GM10847 (cell line): Measurements from ENCODE around the gene RACK1.

ENCODE experiments used
- POLR2A ChIP-seq: IDR thresholded peaks from 2 replicates; pipeline ENCODE4 v1.6.1; 2011; ENCODE audit not compliant: insufficient read length; ENCODE audit errors: extremely low read depth

Gene RACK1

DNA sequence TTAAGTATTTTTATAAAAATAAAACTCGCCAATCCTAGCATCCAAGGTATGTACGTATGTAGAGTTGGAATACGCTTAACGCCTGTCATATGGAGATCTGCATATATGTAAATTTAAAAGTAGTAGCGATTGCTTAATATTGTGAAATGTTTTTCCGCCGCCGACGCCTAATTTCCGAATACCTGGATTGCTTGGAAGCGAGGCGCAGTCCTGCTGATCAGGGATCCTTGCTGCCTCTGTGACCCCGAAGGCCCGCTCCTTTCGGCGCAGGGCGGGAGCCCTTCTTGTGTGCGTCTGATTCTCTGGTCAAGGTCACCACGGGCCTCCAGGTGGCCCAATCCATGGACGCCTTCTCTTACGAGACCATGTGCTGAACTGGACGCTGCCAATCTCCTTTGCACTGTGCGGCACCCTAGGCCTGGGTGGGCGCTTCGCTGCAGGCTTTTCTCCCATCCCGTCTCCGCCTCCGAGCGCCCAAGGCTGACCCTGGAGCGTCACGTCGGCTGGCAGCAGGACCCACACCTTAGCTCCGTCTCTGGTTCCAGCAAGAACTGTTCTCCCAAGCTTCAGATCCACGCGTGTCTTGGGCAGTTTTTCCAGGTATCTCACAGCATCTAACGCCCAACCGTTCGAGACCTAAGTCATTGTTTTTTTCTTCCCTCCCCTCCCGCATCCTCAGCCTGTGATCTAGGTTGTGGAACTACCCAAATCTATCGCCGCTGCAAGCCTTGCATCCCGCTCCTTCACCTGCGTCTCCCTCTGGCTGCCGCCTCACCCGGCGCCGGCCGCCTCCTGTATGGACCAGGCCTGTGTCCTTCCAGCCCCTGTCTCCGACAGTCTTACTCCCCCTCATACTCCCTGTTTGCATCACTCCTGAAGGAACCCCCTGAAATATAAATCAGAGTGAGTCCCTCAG lies 24.2 kb downstream of the RACK1 start:
- no peak for TF ChIP-seq POLR2A

DNA sequence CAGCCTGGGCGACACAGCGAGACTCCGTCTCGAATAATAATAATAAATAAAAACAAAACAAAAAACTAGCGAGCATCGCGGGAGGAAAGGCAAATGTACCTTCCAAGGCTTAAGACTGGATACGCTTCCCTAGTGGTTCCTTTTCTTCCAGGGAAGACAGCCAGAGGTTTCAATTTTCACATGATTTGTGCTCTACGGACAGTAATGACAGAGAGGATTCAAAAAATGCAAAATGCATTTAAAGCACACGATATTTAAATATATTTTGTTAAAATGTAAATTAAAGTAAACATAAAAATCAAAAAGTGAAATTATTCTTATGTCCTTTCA lies 24.9 kb downstream of the RACK1 start:
- TF ChIP-seq POLR2A = no peak

- no peak for TF ChIP-seq POLR2A
Measured at GRCh38 chr5:181217803-181218062, 26.0 kb downstream of the RACK1 start.

- TF ChIP-seq POLR2A = no peak
Measured at GRCh38 chr5:181217111-181217802, 26.4 kb downstream of the RACK1 start.

GRCh38 chr5:181215997-181216989 lies 27.4 kb downstream of the RACK1 start:
- TF ChIP-seq POLR2A = no peak

GRCh38 chr5:181212934-181213333 lies 30.8 kb downstream of the RACK1 start:
- TF ChIP-seq POLR2A = no peak

DNA sequence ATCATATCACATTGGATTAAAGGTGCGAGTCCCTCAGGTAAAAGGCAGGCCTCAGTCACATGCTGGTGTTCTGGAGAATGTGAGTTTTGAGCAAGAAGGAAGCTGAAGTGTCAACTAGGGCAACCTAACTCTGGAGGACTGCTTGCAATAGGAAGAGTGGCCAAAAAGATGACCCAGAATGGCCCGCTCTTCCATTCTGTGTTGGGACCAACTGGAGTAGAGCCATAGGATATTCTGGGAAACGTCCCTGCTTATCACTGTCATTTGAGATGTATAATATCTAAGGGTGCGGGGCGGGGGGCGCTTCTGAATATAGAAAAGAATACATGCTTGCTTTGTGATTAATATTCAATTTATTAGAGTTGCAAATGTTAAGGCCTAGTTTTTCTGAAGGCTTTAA lies 31.6 kb downstream of the RACK1 start:
- no peak for TF ChIP-seq POLR2A

DNA sequence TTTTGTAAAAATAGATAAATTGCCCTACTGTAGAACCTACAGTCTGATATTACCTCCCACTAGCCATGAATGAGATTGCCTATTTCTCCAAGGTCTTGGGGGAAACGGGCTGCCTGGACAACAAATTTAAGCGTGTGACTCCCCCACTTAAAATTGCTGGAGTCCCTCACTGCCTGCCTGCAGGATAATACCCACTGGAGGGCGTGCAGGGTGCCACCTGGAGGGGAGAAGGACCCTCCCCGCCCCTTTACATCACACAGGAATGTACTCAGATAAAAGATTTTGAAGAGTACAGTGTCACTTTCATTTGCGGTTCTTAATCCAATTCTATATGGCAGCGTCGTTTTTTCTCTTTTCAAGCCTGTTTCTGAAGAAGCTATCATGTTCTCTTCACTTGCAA lies 32.5 kb downstream of the RACK1 start:
- no peak for TF ChIP-seq POLR2A

DNA sequence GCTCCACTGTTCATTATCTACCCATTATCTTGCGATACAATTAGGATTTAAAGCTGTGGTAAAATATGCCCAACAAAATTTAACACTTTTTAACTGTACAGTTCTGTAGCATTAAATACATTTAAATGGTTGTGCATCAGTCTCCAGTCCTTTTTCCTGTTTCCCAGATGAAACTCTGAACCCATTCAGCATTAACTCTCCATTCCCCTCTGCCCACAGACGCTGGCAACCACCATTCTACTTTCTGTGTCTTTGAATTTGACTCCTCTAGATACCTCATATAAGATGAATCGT lies 35.8 kb downstream of the RACK1 start:
- TF ChIP-seq POLR2A = no peak

DNA sequence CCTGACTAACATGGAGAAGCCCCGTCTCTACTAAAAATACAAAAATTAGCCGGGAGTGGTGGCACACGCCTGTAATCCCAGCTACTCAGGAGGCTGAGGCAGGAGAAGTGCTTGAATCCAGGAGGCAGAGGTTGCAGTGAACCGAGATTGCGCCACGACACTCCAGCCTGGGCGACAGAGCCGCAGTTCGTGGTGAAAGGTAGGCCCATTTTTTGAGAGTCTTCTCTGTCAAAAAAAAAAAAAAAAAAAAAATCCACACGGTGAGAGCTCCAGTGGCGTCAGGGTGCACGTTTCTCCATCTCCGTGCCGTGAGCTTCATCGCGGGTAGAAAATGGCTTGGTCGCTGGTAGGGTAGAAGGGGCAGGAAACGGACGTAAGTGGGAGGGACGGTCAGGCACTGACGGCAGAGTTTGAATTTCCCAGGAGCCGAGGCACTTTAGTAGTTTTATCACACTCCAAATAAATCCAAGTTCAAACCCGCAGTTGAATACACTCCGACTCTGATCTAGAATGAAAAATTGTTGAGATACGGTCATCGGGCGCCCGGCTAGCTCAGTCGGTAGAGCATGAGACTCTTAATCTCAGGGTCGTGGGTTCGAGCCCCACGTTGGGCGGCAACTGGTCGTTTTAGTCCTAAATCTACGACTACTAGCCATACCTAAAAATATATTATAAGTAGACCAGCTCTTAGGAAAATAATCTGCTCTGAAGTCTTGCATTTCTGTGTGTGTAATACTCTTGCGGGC lies 36.3 kb downstream of the RACK1 start:
- no peak for TF ChIP-seq POLR2A

DNA sequence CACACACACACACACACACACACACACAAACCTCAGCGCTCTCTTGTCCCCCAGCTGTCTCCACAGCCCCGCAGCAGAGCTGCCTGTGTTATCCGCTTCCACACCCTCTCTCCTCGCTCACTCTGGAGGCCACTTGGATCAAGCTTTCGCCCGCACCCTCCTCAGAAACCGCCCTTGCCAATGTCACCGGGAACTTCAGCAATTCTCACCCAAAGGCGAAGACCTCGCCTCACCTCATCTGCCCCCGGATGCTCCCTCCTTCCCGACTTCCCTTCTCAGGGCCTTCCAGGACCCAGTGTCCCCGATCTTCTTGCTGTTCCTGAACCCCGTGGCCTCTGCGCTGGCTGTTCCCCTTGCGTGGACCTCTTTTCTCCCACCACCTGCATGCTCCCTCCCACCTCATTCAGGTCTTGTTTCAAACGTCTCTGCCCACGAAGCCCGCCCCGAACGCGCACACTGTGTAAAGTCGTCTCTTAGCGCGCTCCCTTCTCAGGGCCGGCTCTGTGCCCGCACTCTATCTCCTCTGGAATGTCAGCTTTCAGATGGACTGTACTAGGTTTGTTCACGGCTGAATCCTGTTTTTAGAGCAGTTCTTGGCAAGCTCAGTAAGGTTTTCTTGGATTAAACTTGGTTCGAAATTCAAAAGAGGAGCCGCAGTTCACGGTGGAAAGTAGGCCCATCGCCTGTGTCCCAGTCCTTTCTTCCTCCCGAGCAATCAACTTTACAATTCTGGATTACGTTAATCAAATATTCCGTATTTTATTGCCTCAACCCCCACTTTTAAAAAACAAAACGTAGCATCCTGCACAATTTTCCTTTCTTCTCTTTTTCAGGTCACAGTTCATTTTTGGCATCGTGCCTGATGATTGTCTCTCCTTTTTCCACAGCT lies 37.7 kb downstream of the RACK1 start:
- TF ChIP-seq POLR2A = no peak

DNA sequence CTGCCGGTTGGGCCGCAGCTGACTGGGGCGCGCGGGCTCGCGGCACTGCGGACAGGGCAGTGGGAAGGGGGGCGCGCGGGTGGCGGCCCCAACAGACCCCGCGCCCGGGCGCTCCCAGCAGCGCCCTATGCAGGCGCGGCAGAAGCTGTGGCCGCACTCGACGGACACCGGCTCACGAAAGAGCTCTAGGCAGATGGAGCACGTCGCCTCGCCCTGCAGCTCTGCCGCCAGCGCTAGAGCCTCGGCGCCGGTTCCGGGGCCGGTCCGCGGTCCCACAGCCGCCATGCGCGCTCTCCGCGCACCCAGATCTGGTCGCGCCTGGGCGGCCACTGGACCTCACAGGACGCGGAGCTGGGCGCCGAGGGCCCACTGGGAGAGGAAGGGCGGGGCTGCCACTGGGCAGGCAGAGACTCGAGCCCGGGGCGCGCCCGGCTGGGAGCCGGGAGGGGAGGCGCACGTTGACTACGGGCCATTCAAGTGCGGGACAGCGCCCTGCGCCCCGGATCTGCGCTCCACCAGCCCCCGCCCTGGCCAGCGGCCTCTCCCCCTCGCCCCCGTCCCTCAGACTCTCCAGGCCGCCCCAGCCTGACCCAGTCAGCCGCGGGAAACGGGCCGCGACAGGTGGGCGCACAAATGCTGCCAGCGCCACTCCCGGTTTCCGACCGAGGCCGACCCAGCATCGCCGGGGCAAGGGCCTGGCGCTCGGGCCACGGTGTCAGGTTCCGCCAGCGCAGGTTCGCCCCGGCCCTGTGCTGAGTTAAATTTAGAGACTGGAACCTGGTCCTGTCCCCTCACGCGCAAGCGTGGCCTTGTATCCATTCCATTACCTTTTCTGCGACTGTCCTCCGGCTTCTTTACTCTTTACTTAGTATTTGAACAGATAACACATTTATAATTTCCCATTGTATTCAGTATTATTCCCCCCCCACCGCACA lies 38.6 kb downstream of the RACK1 start, which contains the start of gene TRIM7:
Gene TRIM7, minus strand, starts transcription at position 371 of the 935 bp plus-strand sequence. Its CDS starts 86 bp downstream, at position 285.
- no peak for TF ChIP-seq POLR2A

DNA sequence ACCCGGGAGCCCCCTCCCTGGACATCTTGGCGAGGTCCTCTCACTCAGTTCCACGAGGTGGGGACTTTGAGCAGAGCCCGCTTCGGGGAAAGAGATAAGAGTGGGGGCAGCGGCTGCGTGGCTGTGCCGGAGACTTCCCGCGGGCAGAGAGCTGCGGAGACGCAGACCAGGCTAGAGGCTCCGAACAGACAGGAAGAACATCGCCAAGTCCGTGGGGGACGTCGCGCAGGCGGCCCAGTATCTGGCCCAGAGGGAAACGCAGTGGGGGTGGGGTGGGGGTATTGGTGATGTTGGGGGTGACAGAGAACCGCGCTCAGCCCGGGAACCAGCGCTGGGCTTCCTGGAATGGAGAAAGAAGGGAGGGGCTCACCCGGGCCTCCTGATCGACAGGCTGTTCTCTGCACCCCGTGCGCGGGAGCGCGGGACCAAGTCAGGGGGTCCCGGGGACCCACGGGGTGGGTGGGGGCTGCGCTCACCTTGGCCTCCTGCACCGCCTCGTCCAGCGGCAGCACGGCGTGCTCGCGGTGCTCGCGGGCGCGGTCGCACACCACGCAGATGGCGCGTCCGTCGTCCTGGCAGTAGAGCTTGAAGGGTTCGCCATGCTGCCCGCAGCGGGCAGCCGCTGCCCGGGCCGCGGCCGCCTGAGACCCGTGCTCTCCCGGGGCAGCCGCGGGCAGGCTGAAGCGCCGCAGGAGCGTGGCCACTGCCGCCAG lies 39.4 kb downstream of the RACK1 start:
- TF ChIP-seq POLR2A = no peak

DNA sequence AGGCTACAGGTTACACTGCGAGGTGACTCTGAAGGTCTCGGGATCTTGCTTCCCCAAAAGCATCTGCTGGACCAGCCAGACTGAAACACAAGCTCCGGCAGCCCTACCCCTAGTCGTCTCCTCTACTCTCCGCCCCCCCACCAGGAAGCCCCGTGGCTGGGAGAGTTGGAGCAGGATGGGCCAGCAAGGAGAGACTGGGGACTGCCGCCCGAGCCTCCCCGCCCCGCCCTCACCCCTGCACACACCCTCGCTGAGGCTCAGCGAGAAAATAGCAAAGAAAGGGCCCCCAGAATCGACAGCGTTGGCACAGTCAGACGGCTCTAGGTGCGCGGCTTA lies 40.0 kb downstream of the RACK1 start:
- no peak for TF ChIP-seq POLR2A
